Liver (tissue), 9 donors: ENCODE results near the gene LAMA2. TPM values are rescaled to one million over a fixed set of nuclear protein-coding genes. Genes with fewer than 3 reads are reported as not detected.

Experiments used
- DNase-seq: peaks from one replicate; pipeline ENCODE4 v3.0.0-alpha.2; 2017; ENCODE audit warnings: low spot score
- H3K27ac ChIP-seq, 2 donors: one replicate each; pipeline ENCODE4 v1.7.0; 2013; ENCODE audit warnings: inconsistent platforms in 2 of 2, low read length in 2 of 2, control low read depth in 1 of 2, low read depth in 1 of 2, mild to moderate bottlenecking in 1 of 2
- H3K27me3 ChIP-seq, 4 donors: one replicate each; pipeline versions ENCODE4 v1.6.1 to v1.7.0; 2013; ENCODE audit warnings: low read length in 3 of 4, inconsistent platforms in 1 of 4, mild to moderate bottlenecking in 1 of 4, moderate library complexity in 1 of 4; ENCODE audit not compliant: control insufficient read depth in 4 of 4, insufficient read depth in 4 of 4
- H3K36me3 ChIP-seq, 4 donors: one replicate each; pipeline versions ENCODE4 v1.6.1 to v1.7.0; 2013; ENCODE audit warnings: low read length in 3 of 4, mild to moderate bottlenecking in 3 of 4, low read depth in 1 of 4, moderate library complexity in 1 of 4; ENCODE audit not compliant: control insufficient read depth in 4 of 4, insufficient read depth in 3 of 4
- H3K4me1 ChIP-seq, 4 donors: one replicate each; pipeline versions ENCODE4 v1.6.1 to v1.7.0; 2013; ENCODE audit warnings: low read length in 3 of 4, mild to moderate bottlenecking in 3 of 4, moderate library complexity in 1 of 4; ENCODE audit not compliant: control insufficient read depth in 4 of 4, insufficient read depth in 4 of 4
- H3K4me3 ChIP-seq, 3 donors: one replicate each; pipeline versions ENCODE4 v1.6.1 to v1.7.0; 2013; ENCODE audit warnings: low read length in 3 of 3, control low read depth in 1 of 3, low read depth in 1 of 3, mild to moderate bottlenecking in 1 of 3
- H3K9ac ChIP-seq, 2 donors: one replicate each; pipeline ENCODE4 v1.7.0; 2013; ENCODE audit warnings: low read length in 2 of 2, mild to moderate bottlenecking in 2 of 2, moderate library complexity in 2 of 2, control low read depth in 1 of 2, low read depth in 1 of 2
- H3K9me3 ChIP-seq, 4 donors: one replicate each; pipeline versions ENCODE4 v1.6.1 to v1.7.0; 2013; ENCODE audit warnings: low read length in 3 of 4; ENCODE audit not compliant: control insufficient read depth in 4 of 4
- EGR1 ChIP-seq, 2 donors: IDR thresholded peaks; 2 replicates each; pipeline ENCODE4 v1.6.1; 2016 to 2018; ENCODE audit warnings: antibody characterized with exemption in 2 of 2, low read depth in 2 of 2
- FOXA1 ChIP-seq: IDR thresholded peaks from 2 replicates; pipeline ENCODE4 v1.6.1; 2016; ENCODE audit warnings: antibody characterized with exemption
- FOXA2 ChIP-seq: IDR thresholded peaks from 2 replicates; pipeline ENCODE4 v1.6.1; 2016; ENCODE audit warnings: antibody characterized with exemption
- GABPA ChIP-seq, 2 donors: IDR thresholded peaks in 1 of 2; conservative IDR thresholded peaks in 1 of 2; 2 replicates each; pipeline ENCODE4 v1.6.1; 2016; ENCODE audit warnings: antibody characterized with exemption in 2 of 2, mild to moderate bottlenecking in 1 of 2, moderate library complexity in 1 of 2
- HNF4A ChIP-seq, 2 donors: conservative IDR thresholded peaks; 2 replicates each; pipeline ENCODE4 v1.6.1; 2016; ENCODE audit warnings: antibody characterized with exemption in 2 of 2, mild to moderate bottlenecking in 2 of 2
- HNF4G ChIP-seq: IDR thresholded peaks from 2 replicates; pipeline ENCODE4 v1.6.1; 2016; ENCODE audit warnings: antibody characterized with exemption
- JUND ChIP-seq, 2 donors: IDR thresholded peaks; 2 replicates each; pipeline ENCODE4 v1.6.1; 2016; ENCODE audit warnings: antibody characterized with exemption in 2 of 2
- MAX ChIP-seq: IDR thresholded peaks from 2 replicates; pipeline ENCODE4 v1.6.1; 2016; ENCODE audit warnings: antibody characterized with exemption
- NR2F2 ChIP-seq: IDR thresholded peaks from 2 replicates; pipeline ENCODE4 v1.6.1; 2016; ENCODE audit warnings: antibody characterized with exemption
- RAD21 ChIP-seq, 2 donors: IDR thresholded peaks; 2 replicates each; pipeline ENCODE4 v1.6.1; 2016; ENCODE audit warnings: antibody characterized with exemption in 2 of 2, mild to moderate bottlenecking in 2 of 2
- RXRA ChIP-seq, 2 donors: IDR thresholded peaks; 2 replicates each; pipeline ENCODE4 v1.6.1; 2017 to 2018; ENCODE audit warnings: antibody characterized with exemption in 2 of 2, mild to moderate bottlenecking in 1 of 2
- SP1 ChIP-seq: IDR thresholded peaks from 2 replicates; pipeline ENCODE4 v1.6.1; 2018; ENCODE audit warnings: antibody characterized with exemption, mild to moderate bottlenecking
- TAF1 ChIP-seq: conservative IDR thresholded peaks from 2 replicates; pipeline ENCODE4 v1.6.1; 2016; ENCODE audit warnings: antibody characterized with exemption, mild to moderate bottlenecking
- YY1 ChIP-seq: IDR thresholded peaks from 2 replicates; pipeline ENCODE4 v1.6.1; 2016; ENCODE audit warnings: antibody characterized with exemption, mild to moderate bottlenecking
- WGBS: extraction: QIAGEN DNeasy Blood & Tissue Kit; methylation state at CpG from one replicate; pipeline ENCODE4 v1.1.7; 2013; 5-methylcytosine and 5-hydroxymethylcytosine counted together
- polyA plus RNA-seq, 2 donors: library from polyadenylated mRNA; stranded (reverse) in 1 of 2; unstranded in 1 of 2; fragments of 200-250 nt in 1 of 2; fragments of >200 nt in 1 of 2; fragmentation: Nextera tagmentation in 1 of 2; extraction: Ambion mirVana in 1 of 2; gene quantifications; one replicate each; pipeline versions ENCODE4 v1.2.1 to v1.2.3, GENCODE V29; 2013 to 2015
- total RNA-seq, 2 donors: library from RNA; depleted of rRNA; stranded (reverse); fragments of >200 nt; gene quantifications; one replicate each; pipeline ENCODE4 v1.2.3, GENCODE V29; 2014
- TF ChIP-seq, protein P1 (sequence below): IDR thresholded peaks from 2 replicates; pipeline ENCODE4 v1.6.1; 2016; ENCODE audit warnings: antibody characterized with exemption
- TF ChIP-seq, protein P2 (sequence below): IDR thresholded peaks from 2 replicates; pipeline ENCODE4 v1.6.1; 2016; ENCODE audit warnings: antibody characterized with exemption, mild to moderate bottlenecking
- TF ChIP-seq, protein P3 (sequence below): fragments of 150-350 bp; IDR thresholded peaks from 2 replicates; pipeline ENCODE4 v1.5.1; 2017; ENCODE audit warnings: improper control_type of control experiment, low read depth, low read length; ENCODE audit not compliant: missing input control
- TF ChIP-seq, protein P4 (sequence below): IDR thresholded peaks from 2 replicates; pipeline ENCODE4 v1.6.1; 2016; ENCODE audit warnings: antibody characterized with exemption
- donor health status: healthy.
- donor health status: healthy.
- donor health status: healthy.
- donor health status: healthy.
- donor health status: healthy.

Gene LAMA2
- total and polyA plus RNA-seq, 4 donors = 1.3 to 17.0 (median 3.0) TPM

- 84% methylated on average over 2 of the region's 2 CpGs for WGBS
- H3K4me1 ChIP-seq = no peaks in the 10 kb centered on the region
- no peaks in the 10 kb centered on the region for H3K36me3 ChIP-seq
- H3K27ac ChIP-seq = no peak overlapping the region
- H3K9me3 ChIP-seq = no peaks in the 10 kb centered on the region
- no peak overlapping the region for H3K4me3 ChIP-seq
- H3K9ac ChIP-seq = no peak overlapping the region
- TF ChIP-seq FOXA1 = no peak
- TF ChIP-seq JUND (IDR thresholded peaks at IDR 0.05) = no peak
- TF ChIP-seq GABPA (IDR thresholded peaks at IDR 0.05 in 1 of 2, conservative IDR thresholded peaks at IDR 0.05 in 1 of 2) = no peak
- TF ChIP-seq, protein P1, sequence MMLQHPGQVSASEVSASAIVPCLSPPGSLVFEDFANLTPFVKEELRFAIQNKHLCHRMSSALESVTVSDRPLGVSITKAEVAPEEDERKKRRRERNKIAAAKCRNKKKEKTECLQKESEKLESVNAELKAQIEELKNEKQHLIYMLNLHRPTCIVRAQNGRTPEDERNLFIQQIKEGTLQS = no peak
- no peak for TF ChIP-seq NR2F2
- TF ChIP-seq YY1 = no peak
- TF ChIP-seq TAF1 = no peak
- TF ChIP-seq HNF4G = no peak
- no peak for TF ChIP-seq EGR1 (IDR thresholded peaks at IDR 0.05; ENCODE audit: low read depth in 2 of 2)
- no peak for TF ChIP-seq RAD21 (IDR thresholded peaks at IDR 0.05)
- TF ChIP-seq, protein P2, sequence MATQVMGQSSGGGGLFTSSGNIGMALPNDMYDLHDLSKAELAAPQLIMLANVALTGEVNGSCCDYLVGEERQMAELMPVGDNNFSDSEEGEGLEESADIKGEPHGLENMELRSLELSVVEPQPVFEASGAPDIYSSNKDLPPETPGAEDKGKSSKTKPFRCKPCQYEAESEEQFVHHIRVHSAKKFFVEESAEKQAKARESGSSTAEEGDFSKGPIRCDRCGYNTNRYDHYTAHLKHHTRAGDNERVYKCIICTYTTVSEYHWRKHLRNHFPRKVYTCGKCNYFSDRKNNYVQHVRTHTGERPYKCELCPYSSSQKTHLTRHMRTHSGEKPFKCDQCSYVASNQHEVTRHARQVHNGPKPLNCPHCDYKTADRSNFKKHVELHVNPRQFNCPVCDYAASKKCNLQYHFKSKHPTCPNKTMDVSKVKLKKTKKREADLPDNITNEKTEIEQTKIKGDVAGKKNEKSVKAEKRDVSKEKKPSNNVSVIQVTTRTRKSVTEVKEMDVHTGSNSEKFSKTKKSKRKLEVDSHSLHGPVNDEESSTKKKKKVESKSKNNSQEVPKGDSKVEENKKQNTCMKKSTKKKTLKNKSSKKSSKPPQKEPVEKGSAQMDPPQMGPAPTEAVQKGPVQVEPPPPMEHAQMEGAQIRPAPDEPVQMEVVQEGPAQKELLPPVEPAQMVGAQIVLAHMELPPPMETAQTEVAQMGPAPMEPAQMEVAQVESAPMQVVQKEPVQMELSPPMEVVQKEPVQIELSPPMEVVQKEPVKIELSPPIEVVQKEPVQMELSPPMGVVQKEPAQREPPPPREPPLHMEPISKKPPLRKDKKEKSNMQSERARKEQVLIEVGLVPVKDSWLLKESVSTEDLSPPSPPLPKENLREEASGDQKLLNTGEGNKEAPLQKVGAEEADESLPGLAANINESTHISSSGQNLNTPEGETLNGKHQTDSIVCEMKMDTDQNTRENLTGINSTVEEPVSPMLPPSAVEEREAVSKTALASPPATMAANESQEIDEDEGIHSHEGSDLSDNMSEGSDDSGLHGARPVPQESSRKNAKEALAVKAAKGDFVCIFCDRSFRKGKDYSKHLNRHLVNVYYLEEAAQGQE = no peak
- TF ChIP-seq HNF4A (conservative IDR thresholded peaks at IDR 0.05) = no peak
- TF ChIP-seq SP1 = no peak
- TF ChIP-seq, protein P3, sequence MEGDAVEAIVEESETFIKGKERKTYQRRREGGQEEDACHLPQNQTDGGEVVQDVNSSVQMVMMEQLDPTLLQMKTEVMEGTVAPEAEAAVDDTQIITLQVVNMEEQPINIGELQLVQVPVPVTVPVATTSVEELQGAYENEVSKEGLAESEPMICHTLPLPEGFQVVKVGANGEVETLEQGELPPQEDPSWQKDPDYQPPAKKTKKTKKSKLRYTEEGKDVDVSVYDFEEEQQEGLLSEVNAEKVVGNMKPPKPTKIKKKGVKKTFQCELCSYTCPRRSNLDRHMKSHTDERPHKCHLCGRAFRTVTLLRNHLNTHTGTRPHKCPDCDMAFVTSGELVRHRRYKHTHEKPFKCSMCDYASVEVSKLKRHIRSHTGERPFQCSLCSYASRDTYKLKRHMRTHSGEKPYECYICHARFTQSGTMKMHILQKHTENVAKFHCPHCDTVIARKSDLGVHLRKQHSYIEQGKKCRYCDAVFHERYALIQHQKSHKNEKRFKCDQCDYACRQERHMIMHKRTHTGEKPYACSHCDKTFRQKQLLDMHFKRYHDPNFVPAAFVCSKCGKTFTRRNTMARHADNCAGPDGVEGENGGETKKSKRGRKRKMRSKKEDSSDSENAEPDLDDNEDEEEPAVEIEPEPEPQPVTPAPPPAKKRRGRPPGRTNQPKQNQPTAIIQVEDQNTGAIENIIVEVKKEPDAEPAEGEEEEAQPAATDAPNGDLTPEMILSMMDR = no peak
- TF ChIP-seq, protein P4, sequence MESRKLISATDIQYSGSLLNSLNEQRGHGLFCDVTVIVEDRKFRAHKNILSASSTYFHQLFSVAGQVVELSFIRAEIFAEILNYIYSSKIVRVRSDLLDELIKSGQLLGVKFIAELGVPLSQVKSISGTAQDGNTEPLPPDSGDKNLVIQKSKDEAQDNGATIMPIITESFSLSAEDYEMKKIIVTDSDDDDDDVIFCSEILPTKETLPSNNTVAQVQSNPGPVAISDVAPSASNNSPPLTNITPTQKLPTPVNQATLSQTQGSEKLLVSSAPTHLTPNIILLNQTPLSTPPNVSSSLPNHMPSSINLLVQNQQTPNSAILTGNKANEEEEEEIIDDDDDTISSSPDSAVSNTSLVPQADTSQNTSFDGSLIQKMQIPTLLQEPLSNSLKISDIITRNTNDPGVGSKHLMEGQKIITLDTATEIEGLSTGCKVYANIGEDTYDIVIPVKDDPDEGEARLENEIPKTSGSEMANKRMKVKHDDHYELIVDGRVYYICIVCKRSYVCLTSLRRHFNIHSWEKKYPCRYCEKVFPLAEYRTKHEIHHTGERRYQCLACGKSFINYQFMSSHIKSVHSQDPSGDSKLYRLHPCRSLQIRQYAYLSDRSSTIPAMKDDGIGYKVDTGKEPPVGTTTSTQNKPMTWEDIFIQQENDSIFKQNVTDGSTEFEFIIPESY = no peak
- TF ChIP-seq FOXA2 = no peak
- no peak for TF ChIP-seq RXRA (IDR thresholded peaks at IDR 0.05)
- TF ChIP-seq MAX = no peak
- no peaks in the 10 kb centered on the region for H3K27me3 ChIP-seq
- DNase-seq = no peak
Observed at GRCh38 chr6:129163551-129163950, 280.6 kb downstream of the LAMA2 start.

DNA sequence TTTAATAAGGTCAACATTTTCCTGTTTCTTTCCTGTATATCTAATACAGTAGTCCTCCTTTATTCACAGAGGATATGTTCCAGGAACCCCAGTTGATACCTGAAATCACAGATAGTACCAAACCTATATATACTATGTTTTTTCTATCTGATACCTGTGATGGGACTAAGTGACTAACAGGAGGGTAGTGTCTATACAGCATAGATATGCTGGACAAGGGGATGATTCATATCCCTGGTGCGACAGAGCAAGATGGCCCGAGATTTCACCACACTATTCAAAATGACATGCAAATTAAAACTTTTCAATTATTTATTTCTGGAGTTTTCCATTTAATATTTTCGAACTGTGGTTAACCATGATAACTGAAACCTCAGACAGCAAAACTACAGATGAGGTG lies 281.1 kb downstream of the LAMA2 start:
- TF ChIP-seq, protein P3 = no peak
- no peak for TF ChIP-seq MAX
- TF ChIP-seq JUND (IDR thresholded peaks at IDR 0.05) = no peak
- TF ChIP-seq, protein P1 = no peak
- TF ChIP-seq, protein P2 = no peak
- TF ChIP-seq HNF4A (conservative IDR thresholded peaks at IDR 0.05) = no peak
- 84% methylated on average over 3 of the region's 3 CpGs for WGBS
- DNase-seq = no peak
- no peaks in the 10 kb centered on the region for H3K9me3 ChIP-seq
- H3K27me3 ChIP-seq = no peaks in the 10 kb centered on the region
- no peaks in the 10 kb centered on the region for H3K36me3 ChIP-seq
- H3K4me3 ChIP-seq = no peak overlapping the region
- no peak overlapping the region for H3K27ac ChIP-seq
- H3K4me1 ChIP-seq = no peaks in the 10 kb centered on the region
- no peak overlapping the region for H3K9ac ChIP-seq
